PC-3 (cell line): Measurements from ENCODE around the gene PCNX3.

Experiments used
- EZH2 ChIP-seq: fragments of 300-600 bp; sonication (generic); IDR thresholded peaks from one replicate; pipeline ENCODE4 v1.6.1; 2017; ENCODE audit warnings: antibody characterized with exemption, mild to moderate bottlenecking, low read length; ENCODE audit not compliant: unreplicated experiment
- TF ChIP-seq, protein P1 (sequence below): fragments of 300-600 bp; sonication (generic); conservative IDR thresholded peaks from 2 replicates; pipeline ENCODE4 v1.5.1; 2017; ENCODE audit warnings: antibody characterized with exemption, low read depth, mild to moderate bottlenecking, low read length

DNA sequence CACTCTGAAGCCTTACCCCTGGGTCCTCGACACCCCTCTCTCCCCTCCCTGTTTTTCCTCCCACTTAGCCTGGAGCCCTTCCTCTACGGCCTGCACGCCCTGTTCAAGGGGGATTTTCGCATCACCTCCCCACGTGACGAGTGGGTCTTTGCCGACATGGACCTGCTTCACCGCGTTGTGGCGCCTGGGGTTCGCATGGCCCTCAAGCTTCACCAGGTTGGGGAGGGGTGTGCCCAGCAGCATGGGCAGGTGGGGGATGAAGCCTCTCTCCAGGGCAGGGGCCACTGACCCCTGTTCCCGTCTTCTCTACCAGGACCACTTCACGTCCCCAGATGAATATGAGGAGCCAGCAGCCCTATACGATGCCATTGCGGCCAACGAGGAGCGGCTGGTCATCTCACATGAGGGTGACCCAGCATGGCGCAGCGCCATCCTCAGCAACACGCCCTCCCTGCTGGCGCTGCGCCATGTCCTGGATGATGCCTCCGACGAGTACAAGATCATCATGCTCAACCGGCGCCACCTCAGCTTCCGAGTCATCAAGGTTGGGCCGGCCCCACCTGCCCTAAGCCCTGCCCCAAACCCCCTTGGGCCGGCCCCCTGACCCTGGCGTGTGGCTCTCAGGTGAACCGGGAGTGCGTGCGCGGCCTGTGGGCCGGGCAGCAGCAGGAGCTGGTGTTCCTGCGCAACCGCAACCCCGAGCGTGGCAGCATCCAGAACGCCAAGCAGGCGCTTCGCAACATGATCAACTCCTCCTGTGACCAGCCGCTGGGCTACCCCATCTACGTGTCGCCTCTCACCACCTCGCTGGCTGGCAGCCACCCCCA, 19.5 kb downstream of the PCNX3 start:
- TF ChIP-seq, protein P1, sequence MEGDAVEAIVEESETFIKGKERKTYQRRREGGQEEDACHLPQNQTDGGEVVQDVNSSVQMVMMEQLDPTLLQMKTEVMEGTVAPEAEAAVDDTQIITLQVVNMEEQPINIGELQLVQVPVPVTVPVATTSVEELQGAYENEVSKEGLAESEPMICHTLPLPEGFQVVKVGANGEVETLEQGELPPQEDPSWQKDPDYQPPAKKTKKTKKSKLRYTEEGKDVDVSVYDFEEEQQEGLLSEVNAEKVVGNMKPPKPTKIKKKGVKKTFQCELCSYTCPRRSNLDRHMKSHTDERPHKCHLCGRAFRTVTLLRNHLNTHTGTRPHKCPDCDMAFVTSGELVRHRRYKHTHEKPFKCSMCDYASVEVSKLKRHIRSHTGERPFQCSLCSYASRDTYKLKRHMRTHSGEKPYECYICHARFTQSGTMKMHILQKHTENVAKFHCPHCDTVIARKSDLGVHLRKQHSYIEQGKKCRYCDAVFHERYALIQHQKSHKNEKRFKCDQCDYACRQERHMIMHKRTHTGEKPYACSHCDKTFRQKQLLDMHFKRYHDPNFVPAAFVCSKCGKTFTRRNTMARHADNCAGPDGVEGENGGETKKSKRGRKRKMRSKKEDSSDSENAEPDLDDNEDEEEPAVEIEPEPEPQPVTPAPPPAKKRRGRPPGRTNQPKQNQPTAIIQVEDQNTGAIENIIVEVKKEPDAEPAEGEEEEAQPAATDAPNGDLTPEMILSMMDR, result no peak
- TF ChIP-seq EZH2, result no peak
